Rectal smooth muscle tissue (tissue), 1 donor: ENCODE measurements around the gene P2RX7.

Source experiments
- H3K27ac ChIP-seq: one replicate; pipeline ENCODE4 v1.7.0; 2013; ENCODE audit warnings: low read depth, low read length, inconsistent platforms
- H3K27me3 ChIP-seq: one replicate; pipeline ENCODE4 v1.7.0; 2013; ENCODE audit warnings: low read length; ENCODE audit not compliant: control insufficient read depth, insufficient read depth
- H3K36me3 ChIP-seq: one replicate; pipeline ENCODE4 v1.7.0; 2013; ENCODE audit warnings: low read length; ENCODE audit not compliant: control insufficient read depth, insufficient read depth
- H3K4me1 ChIP-seq: one replicate; pipeline ENCODE4 v1.7.0; 2013; ENCODE audit warnings: low read length; ENCODE audit not compliant: control insufficient read depth, insufficient read depth
- H3K4me3 ChIP-seq: one replicate; pipeline ENCODE4 v1.7.0; 2013; ENCODE audit warnings: low read length
- H3K9ac ChIP-seq: one replicate; pipeline ENCODE4 v1.7.0; 2013; ENCODE audit warnings: low read length

P2RX7 gene

DNA sequence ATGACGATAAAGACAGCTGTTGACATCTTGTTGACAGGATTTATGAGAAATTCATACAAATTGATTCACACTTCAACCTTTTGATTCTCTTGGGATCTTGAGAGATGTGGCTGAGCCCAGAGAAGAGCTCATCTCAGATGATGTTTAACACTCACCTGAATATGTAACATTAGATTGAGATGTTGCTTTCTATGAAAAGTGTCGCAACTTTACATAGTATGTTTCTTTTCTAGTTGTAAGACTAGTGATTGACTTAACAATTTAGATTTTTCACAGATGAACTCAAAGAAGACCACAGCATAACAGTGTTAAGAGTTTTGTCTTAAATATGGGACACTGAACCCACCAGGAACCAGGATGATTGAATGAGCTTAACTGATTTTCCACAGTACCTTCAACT is 40.6 kb upstream of the P2RX7 start:
- no peaks in the 10 kb centered on the region for H3K36me3 ChIP-seq
- H3K27ac ChIP-seq = no peak overlapping the region
- H3K9ac ChIP-seq = no peak overlapping the region
- no peaks in the 10 kb centered on the region for H3K27me3 ChIP-seq
- H3K4me1 ChIP-seq = no peaks in the 10 kb centered on the region
- no peak overlapping the region for H3K4me3 ChIP-seq

DNA sequence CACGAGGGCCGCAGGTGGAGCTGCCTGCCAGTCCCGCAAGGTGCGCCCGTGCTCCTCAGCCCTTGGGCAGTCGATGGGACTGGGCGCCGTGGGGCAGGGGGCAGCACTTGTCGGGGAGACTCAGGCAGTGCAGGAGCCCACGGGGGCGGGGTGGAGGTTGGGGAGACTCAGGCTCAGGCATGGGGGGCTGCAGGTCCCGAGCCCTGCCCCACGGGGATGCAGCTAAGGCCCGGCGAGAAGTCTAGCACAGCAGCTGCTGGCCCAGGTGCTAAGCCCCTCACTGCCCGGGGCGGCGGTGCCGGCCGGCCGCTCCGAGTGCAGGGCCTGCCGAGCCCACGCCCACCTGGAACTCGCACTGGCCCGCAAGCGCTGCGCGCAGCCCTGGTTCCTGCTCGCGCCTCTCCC is 39.2 kb upstream of the P2RX7 start:
- Histone ChIP-seq H3K27me3 (no peaks in the 10 kb centered on the region), H3K36me3 (no peaks in the 10 kb centered on the region), H3K9ac (no peak overlapping the region), H3K4me1 (no peaks in the 10 kb centered on the region), H3K27ac (no peak overlapping the region), H3K4me3 (no peak overlapping the region)

DNA sequence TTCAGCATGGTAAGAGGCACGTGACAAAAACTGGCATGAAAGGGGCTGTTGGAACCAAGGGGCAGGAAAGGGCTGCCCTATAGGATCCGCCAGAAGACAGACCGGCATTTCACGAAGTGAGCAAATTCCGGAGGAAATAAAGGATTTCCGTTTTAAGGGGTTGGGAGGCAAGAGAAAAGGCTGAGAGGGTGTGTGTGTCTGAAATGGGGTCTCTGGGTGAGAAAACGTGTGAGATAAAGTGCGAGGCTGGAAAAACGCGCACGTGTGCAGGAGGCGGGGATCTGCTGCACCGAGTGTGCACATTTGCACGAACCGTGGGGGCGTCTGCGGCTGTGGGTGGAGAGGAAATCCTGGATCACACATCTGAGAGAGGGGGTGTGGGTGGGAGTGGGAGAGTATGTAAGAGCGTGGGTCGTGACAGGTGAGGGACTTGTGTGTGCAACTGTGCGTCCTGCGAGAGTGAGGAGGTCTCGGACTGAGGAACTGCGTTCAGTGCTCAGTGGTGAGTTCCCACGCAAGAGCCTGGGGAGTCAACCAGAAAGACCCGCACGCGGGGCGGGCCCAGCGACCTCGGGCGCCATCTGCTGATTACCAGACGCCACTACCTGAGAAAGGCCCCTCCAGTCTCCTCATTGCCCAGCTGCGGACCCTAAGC is 37.0 kb upstream of the P2RX7 start:
- Histone ChIP-seq H3K4me1 (no peaks in the 10 kb centered on the region), H3K36me3 (no peaks in the 10 kb centered on the region), H3K27ac (no peak overlapping the region), H3K4me3 (peak overlapping the region; percentile 56), H3K27me3 (no peaks in the 10 kb centered on the region), H3K9ac (no peak overlapping the region)

DNA sequence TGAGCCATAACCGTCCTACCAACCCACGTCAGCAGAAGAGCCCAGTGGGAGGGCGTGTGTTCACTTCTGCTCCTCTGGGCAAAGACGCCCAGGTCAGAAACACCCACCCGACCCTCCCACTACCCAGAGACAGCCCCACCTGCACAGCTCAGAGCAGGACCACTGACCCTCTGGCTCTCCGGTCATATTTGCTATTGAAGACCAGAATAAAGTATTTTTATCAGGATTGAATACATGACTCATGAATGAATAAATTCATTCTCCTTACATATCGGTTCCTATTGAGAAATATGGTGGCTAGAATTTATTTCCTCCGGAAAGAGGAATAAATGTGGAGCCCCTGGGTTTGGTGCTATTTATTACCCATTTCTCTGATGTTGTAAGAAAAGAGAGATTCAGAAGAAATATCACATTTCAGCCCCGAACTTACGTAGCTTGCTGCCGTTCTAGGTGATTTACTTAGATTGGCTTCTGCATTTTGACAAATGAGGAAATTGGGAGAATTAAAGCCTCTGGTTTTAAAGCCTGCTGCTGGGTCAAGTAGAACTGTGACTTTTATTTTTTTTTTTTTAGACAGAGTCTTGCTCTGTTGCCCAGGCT is 36.4 kb upstream of the P2RX7 start:
- no peaks in the 10 kb centered on the region for H3K36me3 ChIP-seq
- no peak overlapping the region for H3K27ac ChIP-seq
- H3K27me3 ChIP-seq = no peaks in the 10 kb centered on the region
- no peaks in the 10 kb centered on the region for H3K4me1 ChIP-seq
- H3K9ac ChIP-seq = no peak overlapping the region
- H3K4me3 ChIP-seq = peak overlapping the region; percentile 56

DNA sequence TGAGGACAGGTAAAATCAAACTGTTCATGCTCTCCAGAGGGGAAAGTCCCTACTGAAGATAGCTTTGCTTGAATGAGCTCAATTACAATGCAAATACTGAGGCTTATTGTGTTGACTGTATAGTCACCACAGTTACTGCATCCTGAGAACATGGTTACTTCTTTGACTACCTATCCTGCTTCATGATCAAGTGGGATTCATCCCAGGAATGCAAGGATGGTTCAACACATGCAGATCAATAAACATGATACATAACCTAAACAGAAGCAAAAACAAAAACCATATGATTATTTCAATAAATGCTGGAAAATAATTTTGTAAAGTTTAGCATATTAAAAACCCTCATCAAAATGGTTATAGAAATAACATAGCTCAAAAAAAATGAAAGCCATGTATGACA is 32.9 kb upstream of the P2RX7 start:
- Histone ChIP-seq H3K4me3 (no peak overlapping the region), H3K9ac (no peak overlapping the region), H3K4me1 (no peaks in the 10 kb centered on the region), H3K36me3 (no peaks in the 10 kb centered on the region), H3K27me3 (no peaks in the 10 kb centered on the region), H3K27ac (no peak overlapping the region)

DNA sequence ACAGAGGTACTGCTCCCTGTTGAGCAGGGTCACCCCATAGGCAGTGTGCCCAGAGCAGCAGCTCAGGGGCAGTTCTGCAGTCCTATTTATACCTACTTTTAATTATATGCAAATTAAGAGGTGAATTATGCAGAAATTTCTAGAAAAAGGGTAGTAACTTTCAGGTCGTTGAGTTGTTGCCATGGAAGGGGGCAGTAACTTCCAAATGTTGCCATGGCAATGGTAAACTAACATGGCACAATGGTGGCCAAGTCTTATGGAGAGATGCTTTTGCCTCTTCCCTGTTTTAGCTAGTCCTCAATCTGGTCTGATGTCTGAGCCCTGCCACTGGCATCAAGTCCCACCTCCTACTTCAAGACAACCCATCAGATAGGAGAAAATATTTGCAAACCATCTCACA is 30.4 kb upstream of the P2RX7 start:
- no peaks in the 10 kb centered on the region for H3K4me1 ChIP-seq
- H3K4me3 ChIP-seq = no peak overlapping the region
- no peaks in the 10 kb centered on the region for H3K36me3 ChIP-seq
- H3K9ac ChIP-seq = no peak overlapping the region
- no peaks in the 10 kb centered on the region for H3K27me3 ChIP-seq
- H3K27ac ChIP-seq = no peak overlapping the region

DNA sequence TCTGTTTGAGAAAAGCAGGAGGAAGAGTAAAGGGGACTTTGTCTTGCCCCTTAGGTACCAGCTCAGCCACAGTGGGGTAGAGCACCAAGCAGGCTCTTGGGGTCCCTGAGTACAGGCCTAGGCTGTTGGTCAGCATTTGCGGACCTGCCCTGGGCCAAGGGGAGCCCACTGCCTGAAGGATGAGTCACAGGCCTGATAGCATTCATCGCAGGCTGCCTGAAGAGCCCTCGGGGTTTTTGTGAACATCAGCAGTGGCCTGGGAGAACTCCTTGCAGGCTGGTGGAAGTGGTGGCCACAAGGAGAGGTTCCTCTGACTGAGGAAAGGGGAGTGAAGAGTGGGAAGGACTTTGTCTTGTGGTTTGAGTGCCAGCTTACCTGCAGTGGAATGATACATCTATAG is 25.0 kb upstream of the P2RX7 start:
- H3K27ac ChIP-seq = no peak overlapping the region
- H3K4me3 ChIP-seq = no peak overlapping the region
- no peaks in the 10 kb centered on the region for H3K36me3 ChIP-seq
- no peak overlapping the region for H3K9ac ChIP-seq
- H3K27me3 ChIP-seq = no peaks in the 10 kb centered on the region
- H3K4me1 ChIP-seq = no peaks in the 10 kb centered on the region

DNA sequence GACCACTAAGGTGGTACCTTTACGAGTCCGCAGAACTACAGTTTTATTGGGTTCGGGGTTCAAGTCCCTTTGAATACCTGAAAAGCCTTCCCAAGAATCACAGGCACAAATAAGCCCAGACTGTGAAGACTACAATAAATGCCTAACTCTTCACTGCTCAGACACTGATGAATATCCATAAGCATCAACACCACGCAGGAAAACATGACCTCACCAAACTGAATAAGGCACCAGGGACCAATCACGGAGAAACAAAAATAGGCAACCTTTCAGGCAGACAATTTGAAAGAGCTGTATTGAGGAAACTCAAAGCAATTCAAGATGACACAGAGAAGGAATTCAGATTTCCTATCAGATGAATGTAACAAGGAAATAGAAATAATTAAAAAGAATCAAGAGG is 24.2 kb upstream of the P2RX7 start:
- Histone ChIP-seq H3K4me3 (no peak overlapping the region), H3K9ac (no peak overlapping the region), H3K4me1 (no peaks in the 10 kb centered on the region), H3K27me3 (no peaks in the 10 kb centered on the region), H3K36me3 (no peaks in the 10 kb centered on the region), H3K27ac (no peak overlapping the region)

DNA sequence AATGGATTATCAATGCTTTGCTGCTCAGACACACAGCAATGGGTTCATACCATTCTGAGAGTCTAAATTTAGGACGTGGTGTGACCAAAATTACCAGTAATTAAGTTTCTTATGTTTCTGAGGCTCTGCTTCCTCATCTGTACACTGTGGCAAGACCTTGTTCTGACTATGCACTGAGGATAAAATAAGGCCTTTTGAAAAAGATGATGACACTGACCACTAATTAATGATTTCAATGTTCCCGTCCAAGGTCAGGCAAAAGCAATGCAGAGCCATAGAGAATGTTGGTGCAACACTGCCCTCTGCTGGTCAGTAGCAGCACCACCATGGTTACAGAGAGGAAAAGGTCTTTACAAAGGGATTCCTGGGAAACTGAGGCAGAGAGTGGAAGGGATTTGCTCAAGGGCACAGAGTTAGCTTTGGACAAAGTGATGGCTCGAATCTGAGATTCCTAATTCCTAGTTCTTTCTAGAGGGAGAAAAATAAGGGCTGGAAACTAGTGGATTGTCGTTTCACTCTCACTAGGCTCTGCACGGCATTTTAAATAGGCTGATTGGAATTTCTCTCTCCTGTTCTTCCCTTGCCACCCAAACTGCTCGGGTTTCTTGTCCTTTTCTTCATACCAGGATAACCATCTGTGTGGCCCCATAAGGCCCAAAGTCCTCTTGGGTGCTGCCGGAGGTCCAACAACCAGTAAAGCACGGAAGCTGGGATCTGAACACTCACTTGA is 22.3 kb upstream of the P2RX7 start:
- no peak overlapping the region for H3K27ac ChIP-seq

DNA sequence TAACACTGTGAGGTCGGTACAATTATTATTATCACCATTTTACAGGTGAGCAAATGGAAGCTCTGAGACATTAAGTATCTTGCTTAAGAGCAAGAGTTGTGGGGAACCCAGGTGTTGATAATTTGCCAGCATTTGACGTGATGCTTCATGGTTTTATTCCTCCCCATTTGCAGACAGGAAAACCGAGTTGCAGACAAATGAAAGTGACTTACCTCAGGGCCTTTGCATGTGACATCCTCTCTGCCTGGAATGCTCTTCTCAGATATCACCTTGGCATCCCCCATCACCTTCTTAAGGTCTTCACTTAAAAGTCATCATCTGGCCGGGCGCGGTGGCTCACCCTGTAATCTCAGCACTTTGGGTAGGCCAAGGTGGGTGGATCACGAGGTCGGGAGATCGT is 21.0 kb upstream of the P2RX7 start:
- H3K9ac ChIP-seq = no peak overlapping the region
- H3K27ac ChIP-seq = no peak overlapping the region
- H3K4me1 ChIP-seq = no peaks in the 10 kb centered on the region
- no peak overlapping the region for H3K4me3 ChIP-seq
- no peaks in the 10 kb centered on the region for H3K36me3 ChIP-seq
- no peaks in the 10 kb centered on the region for H3K27me3 ChIP-seq

More for the DNA sequence above, 22.3 kb upstream of the P2RX7 start:
- H3K9ac ChIP-seq = no peak overlapping the region
- no peaks in the 10 kb centered on the region for H3K36me3 ChIP-seq
- H3K27me3 ChIP-seq = no peaks in the 10 kb centered on the region
- no peak overlapping the region for H3K4me3 ChIP-seq
- H3K4me1 ChIP-seq = no peaks in the 10 kb centered on the region

DNA sequence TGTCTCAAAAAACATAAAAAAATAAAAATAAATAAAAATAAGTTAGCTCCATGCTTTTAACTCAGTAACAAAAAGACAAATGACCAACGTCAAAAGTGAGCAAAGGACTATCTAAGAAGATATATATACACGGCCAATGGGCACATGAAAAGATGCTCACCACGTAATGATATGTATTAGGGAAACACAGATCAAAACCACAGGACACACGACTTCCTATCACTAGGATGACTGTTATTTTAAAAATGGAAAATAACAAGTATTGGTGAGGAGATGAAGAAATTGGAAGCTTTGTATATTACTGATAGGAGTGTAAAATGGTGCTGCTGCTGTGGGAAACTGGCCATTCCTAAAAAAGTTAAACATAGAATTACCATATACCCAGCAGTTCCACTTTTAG is 20.2 kb upstream of the P2RX7 start:
- H3K36me3 ChIP-seq = no peaks in the 10 kb centered on the region
- H3K4me1 ChIP-seq = no peaks in the 10 kb centered on the region

DNA sequence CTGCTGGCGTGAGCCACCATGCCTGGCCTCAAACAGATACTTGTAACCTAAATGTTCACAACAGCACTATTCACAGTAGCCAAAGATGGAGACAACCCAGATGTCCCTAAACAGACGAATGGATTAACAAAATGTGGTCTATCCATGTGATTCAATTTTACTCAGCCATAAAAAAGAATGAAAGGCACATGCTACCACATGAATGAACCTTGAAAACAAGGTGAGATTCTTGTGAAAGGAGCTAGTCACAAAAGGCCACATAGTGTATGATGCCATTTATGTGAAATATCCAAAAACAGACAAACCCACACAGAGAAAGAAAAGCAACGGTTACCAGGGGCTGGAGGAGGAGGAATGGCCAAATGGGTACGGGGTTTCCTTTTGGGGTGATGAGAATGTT is 19.6 kb upstream of the P2RX7 start:
- Histone ChIP-seq H3K27me3 (no peaks in the 10 kb centered on the region), H3K4me3 (no peak overlapping the region), H3K9ac (no peak overlapping the region), H3K27ac (no peak overlapping the region), H3K36me3 (no peaks in the 10 kb centered on the region), H3K4me1 (no peaks in the 10 kb centered on the region)

More for the DNA sequence above, 20.2 kb upstream of the P2RX7 start:
- Histone ChIP-seq H3K4me3 (no peak overlapping the region), H3K27me3 (no peaks in the 10 kb centered on the region), H3K27ac (no peak overlapping the region), H3K9ac (no peak overlapping the region)
